Pancreas (tissue), 10 donors: Measurements from ENCODE around the gene MTUS2. TPM values are rescaled to one million over a fixed set of nuclear protein-coding genes. Genes with fewer than 3 reads are reported as not detected.
"Not testable (repeated sequence)": the region's sequence is repeated elsewhere in the genome, so short reads cannot be mapped to it uniquely, and the experiment has no call there.

ENCODE experiments used
- ATAC-seq, 4 donors: fragments of 200-7000 bp; cut with Tn5 transposase; one replicate each; pipeline versions ENCODE4 v1.8.0 to v1.9.1; 2020; ENCODE audit warnings: mild to moderate bottlenecking in 4 of 4, moderate library complexity in 4 of 4
- DNase-seq, 6 donors: peaks; one replicate each; pipeline ENCODE4 v3.0.0-alpha.2; 2020
- FAIRE-seq: peaks from 2 replicates; lab custom pipeline; 2012; peaks lifted over from hg19 to GRCh38; lab: Jason Lieb, UNC
- H3K27ac ChIP-seq, 4 donors: fragments of 200-600 bp; sonication (generic); 1 replicate in 3 of 4; 2 replicates in 1 of 4; pipeline versions ENCODE4 v1.5.0 to v1.8.0; 2020
- H3K27me3 ChIP-seq, 4 donors: fragments of 200-600 bp; one replicate each; pipeline ENCODE4 v1.8.0; 2021
- H3K36me3 ChIP-seq, 3 donors: fragments of 200-600 bp; sonication (generic) in 1 of 3; one replicate each; pipeline versions ENCODE4 v1.5.0 to v1.8.0; 2020 to 2021
- H3K4me1 ChIP-seq, 3 donors: fragments of 200-600 bp; one replicate each; pipeline ENCODE4 v1.8.0; 2021
- H3K4me3 ChIP-seq, 4 donors: fragments of 200-600 bp; sonication (generic) in 2 of 4; one replicate each; pipeline versions ENCODE4 v1.5.0 to v1.8.0; 2020 to 2021
- H3K9me3 ChIP-seq, 4 donors: fragments of 200-600 bp; one replicate each; pipeline ENCODE4 v1.8.0; 2021
- WGBS, 2 donors: extraction: QIAGEN DNeasy Blood & Tissue Kit; methylation state at CpG; one replicate each; pipeline ENCODE4 v1.1.7; 2013; 5-methylcytosine and 5-hydroxymethylcytosine counted together
- intact Hi-C, 3 donors: fragments of 100-400 bp; cut with DNase I; formaldehyde crosslinking; loops; one replicate each; pipeline versions ENCODE4 v1.11.1 to v1.14.2; 2022
- polyA plus RNA-seq, 2 donors: library from polyadenylated mRNA; stranded (reverse); fragments of 200-250 nt; gene quantifications; one replicate each; pipeline ENCODE4 v1.2.3, GENCODE V29; 2013
- total RNA-seq, 6 donors: library from RNA; stranded (reverse); fragmentation: NEBNext Ultra II Directional in 4 of 6; extraction: Animal tissue kit (Norgen Biotek cat#: 25700) in 4 of 6; gene quantifications; one replicate each; pipeline versions ENCODE4 v1.2.1 to v1.2.4, GENCODE V29; 2021 to 2023
- TF ChIP-seq, protein P1 (sequence below), 4 donors: fragments of 200-600 bp; sonication (generic) in 3 of 4; IDR thresholded peaks; one replicate each; pipeline versions ENCODE4 v1.5.0 to v1.8.0; 2021; ENCODE audit warnings: antibody characterized with exemption in 4 of 4
- donor health status: healthy with polysubstance abuse.
- donor health status: DM: no; HTN: no; CAD: no; lungs with moderate emphysema.
- donor health status: DM: no; HTN: no; CAD: no.
- donor health status: control.
- donor health status: control.
- donor health status: Bipolar disorder and iron deficiency.
- donor health status: DM: yes; HTN: yes; CAD: no.
- donor health status: DM: no; HTN: no; CAD: no.
- donor health status: DM: no; HTN: no; CAD: no.
- donor health status: DM: yes; HTN: yes; CAD: no.

MTUS2 gene
- total and polyA plus RNA-seq, 8 donors, result 2.2 to 9.0 (median 4.8) TPM

DNA sequence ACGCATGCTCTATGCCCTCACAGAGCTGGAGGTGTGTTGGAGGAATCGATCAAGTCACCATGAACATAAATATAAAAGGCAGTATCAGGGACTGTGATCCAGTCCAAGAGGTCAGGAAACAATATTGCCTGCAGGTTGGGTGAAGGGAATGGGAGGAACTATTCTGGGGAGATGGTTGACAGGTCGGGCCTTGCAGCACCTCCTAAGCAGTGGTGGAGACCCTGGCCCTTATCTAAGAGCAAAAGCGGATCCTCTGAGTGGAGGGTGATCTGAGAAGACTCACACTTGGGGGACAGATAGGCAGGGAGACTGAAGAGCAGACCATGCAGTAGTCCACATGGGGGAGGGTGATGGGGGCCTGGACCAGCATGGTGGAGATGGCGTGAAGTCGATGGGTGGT lies 561.9 kb downstream of the MTUS2 start:
- DNase-seq (no peak), ATAC-seq (no peak), FAIRE-seq (no peak)
- TF ChIP-seq, protein P1, sequence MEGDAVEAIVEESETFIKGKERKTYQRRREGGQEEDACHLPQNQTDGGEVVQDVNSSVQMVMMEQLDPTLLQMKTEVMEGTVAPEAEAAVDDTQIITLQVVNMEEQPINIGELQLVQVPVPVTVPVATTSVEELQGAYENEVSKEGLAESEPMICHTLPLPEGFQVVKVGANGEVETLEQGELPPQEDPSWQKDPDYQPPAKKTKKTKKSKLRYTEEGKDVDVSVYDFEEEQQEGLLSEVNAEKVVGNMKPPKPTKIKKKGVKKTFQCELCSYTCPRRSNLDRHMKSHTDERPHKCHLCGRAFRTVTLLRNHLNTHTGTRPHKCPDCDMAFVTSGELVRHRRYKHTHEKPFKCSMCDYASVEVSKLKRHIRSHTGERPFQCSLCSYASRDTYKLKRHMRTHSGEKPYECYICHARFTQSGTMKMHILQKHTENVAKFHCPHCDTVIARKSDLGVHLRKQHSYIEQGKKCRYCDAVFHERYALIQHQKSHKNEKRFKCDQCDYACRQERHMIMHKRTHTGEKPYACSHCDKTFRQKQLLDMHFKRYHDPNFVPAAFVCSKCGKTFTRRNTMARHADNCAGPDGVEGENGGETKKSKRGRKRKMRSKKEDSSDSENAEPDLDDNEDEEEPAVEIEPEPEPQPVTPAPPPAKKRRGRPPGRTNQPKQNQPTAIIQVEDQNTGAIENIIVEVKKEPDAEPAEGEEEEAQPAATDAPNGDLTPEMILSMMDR (IDR thresholded peaks at IDR 0.05), result no peak
- intact Hi-C loops, result no loop called here
- Histone ChIP-seq H3K4me1 (no peaks in the 10 kb centered on the region), H3K36me3 (no peaks in the 10 kb centered on the region), H3K27me3 (no peaks in the 10 kb centered on the region), H3K9me3 (no peaks in the 10 kb centered on the region), H3K27ac (no peak overlapping the region), H3K4me3 (no peak overlapping the region)
- WGBS, 2 donors, result 92 to 94% methylated on average over 6 of the region's 6 CpGs

DNA sequence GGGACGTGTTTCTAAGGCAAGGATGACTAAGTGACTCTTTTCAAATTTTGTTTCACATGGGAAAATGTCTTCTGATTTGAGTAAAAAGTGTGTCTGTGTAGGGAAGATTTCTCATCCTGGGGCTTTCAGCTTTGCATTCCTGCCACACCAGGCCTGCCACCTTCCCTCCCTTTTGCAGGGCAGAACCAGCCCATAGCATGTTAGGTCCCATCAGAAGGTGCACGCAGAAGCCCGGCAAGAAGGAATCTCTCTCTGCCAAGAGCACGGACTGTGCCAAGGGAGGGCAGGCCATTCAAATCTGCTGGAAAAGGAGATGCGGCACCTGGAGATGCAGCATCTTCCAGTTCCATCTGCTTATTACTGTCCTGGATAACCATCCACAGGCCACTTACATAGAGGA lies 563.3 kb downstream of the MTUS2 start:
- intact Hi-C loops, result no loop called here

DNA sequence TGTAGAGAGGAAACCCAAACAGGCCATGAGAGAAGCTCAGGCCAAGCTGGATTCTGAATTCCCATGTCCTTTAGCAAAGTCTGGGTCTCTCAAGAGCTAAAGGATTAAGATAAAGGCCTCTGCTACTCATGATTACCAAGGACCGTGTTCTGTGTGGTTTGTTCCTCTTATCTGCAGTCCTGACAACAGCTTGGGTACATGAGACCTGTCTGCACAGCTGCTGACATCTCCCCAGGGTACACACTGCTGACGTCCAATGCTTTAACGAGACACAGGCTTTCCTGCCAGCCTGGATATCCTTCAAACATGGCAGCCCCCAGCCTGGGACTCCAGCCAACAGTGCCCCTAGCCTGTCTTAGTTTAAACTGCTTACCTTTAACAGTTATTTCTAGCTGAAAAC lies 564.3 kb downstream of the MTUS2 start:
- ATAC-seq, result no peak
- H3K4me1 ChIP-seq, result no peaks in the 10 kb centered on the region
- H3K27me3 ChIP-seq, result no peaks in the 10 kb centered on the region
- no peak overlapping the region for H3K27ac ChIP-seq
- TF ChIP-seq, protein P1 (IDR thresholded peaks at IDR 0.05), result no peak
- no peaks in the 10 kb centered on the region for H3K36me3 ChIP-seq
- DNase-seq, result no peak
- no peaks in the 10 kb centered on the region for H3K9me3 ChIP-seq
- 11 to 19% methylated on average over 3 of the region's 3 CpGs for WGBS, 2 donors
- H3K4me3 ChIP-seq, result no peak overlapping the region
- intact Hi-C loops, result no loop called here
- no peak for FAIRE-seq

More for the DNA sequence above, 563.3 kb downstream of the MTUS2 start:
- no peaks in the 10 kb centered on the region for H3K4me1 ChIP-seq
- no peak overlapping the region for H3K4me3 ChIP-seq
- H3K9me3 ChIP-seq, result no peaks in the 10 kb centered on the region
- DNase-seq, result no peak
- H3K36me3 ChIP-seq, result no peaks in the 10 kb centered on the region
- TF ChIP-seq, protein P1 (IDR thresholded peaks at IDR 0.05), result no peak
- H3K27ac ChIP-seq, result no peak overlapping the region
- 74 to 85% methylated on average over 5 of the region's 5 CpGs for WGBS, 2 donors
- no peak for FAIRE-seq
- ATAC-seq, result no peak
- no peaks in the 10 kb centered on the region for H3K27me3 ChIP-seq

DNA sequence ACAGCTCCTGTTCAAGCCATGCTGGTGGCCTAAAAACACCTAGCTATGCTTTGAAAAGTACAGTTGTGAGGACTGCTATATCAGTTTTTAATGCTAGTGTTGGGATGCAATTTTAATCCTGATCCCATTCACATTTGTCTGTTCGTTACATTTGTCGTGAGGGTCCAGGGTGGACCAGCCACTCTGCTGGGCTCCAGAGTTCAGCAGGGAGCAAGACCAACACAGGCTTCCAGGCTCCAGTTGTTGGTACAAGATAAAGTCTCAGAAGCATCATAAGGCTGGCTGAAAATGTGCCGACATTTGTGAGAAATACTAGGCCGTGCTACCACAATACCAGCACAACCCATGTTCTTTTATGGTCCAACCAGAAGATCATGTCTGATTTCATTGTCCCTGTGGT lies 564.7 kb downstream of the MTUS2 start:
- H3K27ac ChIP-seq, result no peak overlapping the region
- WGBS, 2 donors, result 85 to 94% methylated on average over 4 of the region's 4 CpGs
- no peaks in the 10 kb centered on the region for H3K36me3 ChIP-seq
- TF ChIP-seq, protein P1 (IDR thresholded peaks at IDR 0.05), result no peak
- FAIRE-seq (no peak), DNase-seq (no peak), ATAC-seq (no peak)
- no peak overlapping the region for H3K4me3 ChIP-seq
- H3K4me1 ChIP-seq, result no peaks in the 10 kb centered on the region
- intact Hi-C loops, result no loop called here
- no peaks in the 10 kb centered on the region for H3K27me3 ChIP-seq
- H3K9me3 ChIP-seq, result no peaks in the 10 kb centered on the region

DNA sequence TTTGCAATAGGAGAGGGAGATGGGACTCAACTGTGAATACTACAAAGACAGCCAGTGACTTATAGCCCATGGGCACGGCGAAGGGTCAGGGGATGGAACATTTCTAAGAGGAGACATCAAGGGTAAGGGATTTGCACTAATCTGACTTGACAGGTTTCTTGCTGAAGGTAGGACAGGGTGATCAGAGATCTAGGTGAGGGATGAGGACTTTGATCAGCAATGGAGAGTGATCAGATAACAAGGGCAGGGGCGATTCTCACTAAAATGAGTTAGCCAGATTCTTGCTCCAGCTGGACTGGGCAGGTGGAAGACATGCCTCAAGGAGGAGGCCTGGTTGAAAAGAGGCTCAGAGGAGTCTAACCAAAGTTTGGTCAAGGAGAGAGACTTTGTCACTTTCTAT lies 566.1 kb downstream of the MTUS2 start:
- FAIRE-seq (no peak), DNase-seq (no peak), ATAC-seq (no peak)
- H3K9me3 ChIP-seq, result no peaks in the 10 kb centered on the region
- no peak overlapping the region for H3K27ac ChIP-seq
- 74 to 90% methylated on average over 3 of the region's 3 CpGs for WGBS, 2 donors
- intact Hi-C loops, result no loop called here
- no peaks in the 10 kb centered on the region for H3K4me1 ChIP-seq
- TF ChIP-seq, protein P1 (IDR thresholded peaks at IDR 0.05), result no peak
- H3K27me3 ChIP-seq, result no peaks in the 10 kb centered on the region
- no peaks in the 10 kb centered on the region for H3K36me3 ChIP-seq
- H3K4me3 ChIP-seq, result no peak overlapping the region

DNA sequence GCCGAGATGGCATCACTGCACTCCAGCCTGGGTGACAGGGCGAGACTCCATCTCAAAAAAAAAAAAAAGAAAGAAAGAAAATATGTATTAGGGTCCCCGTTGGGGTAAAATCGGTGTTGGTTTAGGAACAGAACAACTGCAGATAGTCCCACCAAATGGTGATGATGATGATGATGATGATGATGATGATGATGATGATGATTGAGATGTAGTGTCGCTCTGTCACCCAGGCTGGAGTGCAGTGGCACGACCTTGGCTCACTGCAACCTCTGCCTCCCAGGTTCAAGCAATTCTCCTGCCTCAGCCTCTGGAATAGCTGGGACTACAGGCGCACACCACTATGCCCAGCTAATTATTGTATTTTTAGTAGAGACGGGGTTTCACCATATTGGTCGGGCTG lies 570.5 kb downstream of the MTUS2 start:
- H3K4me1 ChIP-seq, H3K27me3 ChIP-seq, FAIRE-seq, ATAC-seq, H3K9me3 ChIP-seq, intact Hi-C loops, H3K4me3 ChIP-seq, DNase-seq, H3K36me3 ChIP-seq, H3K27ac ChIP-seq: not testable (repeated sequence)
- WGBS, 2 donors, result 86 to 91% methylated on average over 9 of the region's 9 CpGs
